Fibroblast of skin of scalp (primary cell): Measurements from ENCODE around the gene EHD4.

ENCODE experiments used
- DNase-seq: peaks from one replicate; pipeline ENCODE4 v3.0.0-alpha.2; 2013

EHD4 gene

GRCh38 chr15:41980654-41981323, 8.4 kb upstream of the EHD4 start:
- no peak for DNase-seq

- DNase-seq = no peak
Observed at GRCh38 chr15:41979493-41980266, 7.3 kb upstream of the EHD4 start.

GRCh38 chr15:41978534-41978933, 6.2 kb upstream of the EHD4 start:
- DNase-seq = no peak

GRCh38 chr15:41977757-41978383, 5.5 kb upstream of the EHD4 start:
- no peak for DNase-seq

GRCh38 chr15:41975669-41976068, 3.3 kb upstream of the EHD4 start:
- DNase-seq = no peak

GRCh38 chr15:41974041-41974440, 1.7 kb upstream of the EHD4 start:
- DNase-seq = no peak

- DNase-seq = no peak
Observed at GRCh38 chr15:41971895-41972252, 483 bp downstream of the EHD4 start.

GRCh38 chr15:41971089-41971894, 1.1 kb downstream of the EHD4 start:
- DNase-seq = peak; percentile 52

- no peak for DNase-seq
Observed at GRCh38 chr15:41970456-41970855, 1.9 kb downstream of the EHD4 start.

GRCh38 chr15:41969851-41970431, 2.4 kb downstream of the EHD4 start:
- no peak for DNase-seq

- no peak for DNase-seq
Observed at GRCh38 chr15:41968701-41969100, 3.7 kb downstream of the EHD4 start.

GRCh38 chr15:41967506-41968206, 4.7 kb downstream of the EHD4 start:
- peak; percentile 65 for DNase-seq

- no peak for DNase-seq
Observed at GRCh38 chr15:41966920-41967465, 5.4 kb downstream of the EHD4 start.

- no peak for DNase-seq
Observed at GRCh38 chr15:41966414-41966812, 5.9 kb downstream of the EHD4 start.

- DNase-seq = no peak
Observed at GRCh38 chr15:41965441-41966413, 6.6 kb downstream of the EHD4 start.

- no peak for DNase-seq
Observed at GRCh38 chr15:41961595-41962202, 10.7 kb downstream of the EHD4 start.

GRCh38 chr15:41961001-41961518, 11.3 kb downstream of the EHD4 start:
- DNase-seq = no peak

- no peak for DNase-seq
Observed at GRCh38 chr15:41958002-41958420, 14.3 kb downstream of the EHD4 start.

GRCh38 chr15:41957021-41957897, 15.1 kb downstream of the EHD4 start:
- DNase-seq = no peak
